ENCODE results near the gene SAMD7. TPM values are rescaled to one million over a fixed set of nuclear protein-coding genes. Genes with fewer than 3 reads are reported as not detected.

Gene SAMD7
- total RNA-seq, 4 donors from 2014 or later = not detected

DNA sequence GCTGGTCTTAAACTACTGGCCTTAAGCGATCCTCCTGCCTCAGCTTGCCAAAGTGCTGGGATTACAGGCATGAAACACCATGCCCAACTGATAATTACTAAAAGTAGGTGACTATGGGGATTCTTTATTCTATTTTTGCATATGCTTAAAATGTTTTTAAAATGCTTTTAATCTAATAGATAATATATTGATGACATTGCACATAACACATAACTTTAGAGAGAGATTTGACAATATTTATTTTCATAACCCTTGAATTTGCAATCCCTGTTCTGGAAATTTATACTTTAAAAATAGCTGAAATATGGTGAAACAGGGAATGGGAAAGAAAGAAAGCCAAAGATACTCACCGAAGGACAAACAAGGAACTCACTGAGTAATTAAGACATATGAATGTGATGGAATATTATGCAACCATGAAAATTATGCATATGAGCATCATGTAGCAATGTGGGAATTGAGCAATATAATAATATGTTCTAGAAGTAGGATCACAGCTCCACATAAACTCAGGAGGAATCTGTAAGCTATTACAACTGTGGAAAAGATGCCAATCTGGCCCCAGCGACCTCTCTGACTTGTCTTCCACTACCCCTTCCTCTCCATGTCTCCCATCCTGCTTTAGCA lies 43.7 kb upstream of the SAMD7 start:
- intact Hi-C loops (cut with DNase I; ENCODE audit: low total_unique reads) = no loop called here

GRCh38 chr3:169868369-169868768 lies 43.0 kb upstream of the SAMD7 start:
- intact Hi-C loops (cut with DNase I; ENCODE audit: low total_unique reads) = no loop called here
- no peak overlapping the region for H3K4me3 ChIP-seq (ENCODE audit: low read depth, poor library complexity, severe bottlenecking)
- 61 to 66% methylated on average over 2 of the region's 2 CpGs for WGBS, 2 donors
- TF ChIP-seq POLR2A (IDR thresholded peaks at IDR 0.05) = no peak
- TF ChIP-seq CTCF (IDR thresholded peaks at IDR 0.05) = no peak
- no peak for DNase-seq (ENCODE audit: low spot score in 2 of 2)

More for the DNA sequence above, 43.7 kb upstream of the SAMD7 start:
- no peak for TF ChIP-seq CTCF (IDR thresholded peaks at IDR 0.05)
- TF ChIP-seq POLR2A (IDR thresholded peaks at IDR 0.05) = no peak
- DNase-seq (ENCODE audit: low spot score in 2 of 2) = no peak
- no peak overlapping the region for H3K4me3 ChIP-seq (ENCODE audit: low read depth, poor library complexity, severe bottlenecking)
- WGBS, 2 donors = 91% methylated on average over 3 of the region's 3 CpGs

- TF ChIP-seq POLR2A (IDR thresholded peaks at IDR 0.05) (no peak), CTCF (IDR thresholded peaks at IDR 0.05) (no peak)
- intact Hi-C loops (cut with DNase I; ENCODE audit: low total_unique reads) = no loop called here
These were observed 41.7 kb upstream of the SAMD7 start, which contains the start of gene LRRC31 for GRCh38 chr3:169869484-169870220. Gene LRRC31, minus strand, starts transcription at chr3:169869935. Its CDS starts 128 bp downstream, at chr3:169869807.

GRCh38 chr3:169871129-169871886 lies 40.1 kb upstream of the SAMD7 start:
- TF ChIP-seq POLR2A (IDR thresholded peaks at IDR 0.05) = no peak
- TF ChIP-seq CTCF (IDR thresholded peaks at IDR 0.05) = no peak
- intact Hi-C loops (cut with DNase I; ENCODE audit: low total_unique reads) = no loop called here
- no peak overlapping the region for H3K4me3 ChIP-seq (ENCODE audit: low read depth, poor library complexity, severe bottlenecking)
- no peak for DNase-seq (ENCODE audit: low spot score in 2 of 2)
- WGBS, 2 donors = 66 to 74% methylated on average over 2 of the region's 2 CpGs

More at GRCh38 chr3:169869484-169870220, 41.7 kb upstream of the SAMD7 start, which contains the start of gene LRRC31:
- H3K4me3 ChIP-seq (ENCODE audit: low read depth, poor library complexity, severe bottlenecking) = no peak within 1 kb of the TSS
- no peak for DNase-seq (ENCODE audit: low spot score in 2 of 2)
- 53 to 61% methylated on average over 2 of the region's 2 CpGs for WGBS, 2 donors

GRCh38 chr3:169879013-169879557 lies 32.3 kb upstream of the SAMD7 start:
- intact Hi-C loops (cut with DNase I; ENCODE audit: low total_unique reads) = no loop called here
- TF ChIP-seq CTCF (IDR thresholded peaks at IDR 0.05) (no peak), POLR2A (IDR thresholded peaks at IDR 0.05) (no peak)
- DNase-seq (ENCODE audit: low spot score in 2 of 2) = no peak
- no peak overlapping the region for H3K4me3 ChIP-seq (ENCODE audit: low read depth, poor library complexity, severe bottlenecking)
- 79 to 88% methylated on average over 8 of the region's 8 CpGs for WGBS, 2 donors
